Neutrophil (primary cell): ENCODE measurements around the gene PRSS27.

ENCODE experiments used
- H3K27ac ChIP-seq: fragments of 200-600 bp; sonication (generic); 2 replicates; pipeline ENCODE4 v1.5.1; 2016; ENCODE audit warnings: mild to moderate bottlenecking, moderate library complexity
- H3K27me3 ChIP-seq: fragments of 200-600 bp; sonication (generic); 2 replicates; pipeline ENCODE4 v1.6.0; 2016; ENCODE audit warnings: mild to moderate bottlenecking
- H3K36me3 ChIP-seq: fragments of 200-600 bp; sonication (generic); 2 replicates; pipeline ENCODE4 v1.5.1; 2017
- H3K4me1 ChIP-seq, 2 experiments: fragments of 200-600 bp in 1 of 2; sonication (generic) in 1 of 2; 1 replicate in 1 of 2; 2 replicates in 1 of 2; pipeline versions ENCODE4 v1.5.1 to v1.6.1; 2013 to 2016; ENCODE audit warnings: low read depth in 1 of 2, low read length in 1 of 2, mild to moderate bottlenecking in 1 of 2, moderate library complexity in 1 of 2; ENCODE audit not compliant: control insufficient read depth in 1 of 2, insufficient read depth in 1 of 2
- H3K4me3 ChIP-seq, 2 experiments: fragments of 200-600 bp in 1 of 2; sonication (generic) in 1 of 2; 1 replicate in 1 of 2; 2 replicates in 1 of 2; pipeline ENCODE4 v1.5.1; 2013 to 2016; ENCODE audit warnings: low read depth in 1 of 2, low read length in 1 of 2, mild to moderate bottlenecking in 1 of 2, moderate library complexity in 1 of 2
- H3K9me3 ChIP-seq: fragments of 200-600 bp; sonication (generic); 2 replicates; pipeline ENCODE4 v1.5.1; 2016
- CTCF ChIP-seq: fragments of 200-600 bp; sonication (generic); IDR thresholded peaks from 2 replicates; pipeline ENCODE4 v1.5.1; 2016; ENCODE audit warnings: antibody characterized with exemption

The PRSS27 gene

GRCh38 chr16:2712546-2712945 lies 7.5 kb downstream of the PRSS27 start:
- Histone ChIP-seq H3K27me3 (peaks cover 41% of the 10 kb centered on the region), H3K36me3 (peaks cover 30% of the 10 kb centered on the region), H3K27ac (no peak overlapping the region), H3K9me3 (no peaks in the 10 kb centered on the region), H3K4me3 (no peak overlapping the region), H3K4me1 (peaks cover 0 to 7% of the 10 kb centered on the region in 2 experiments)
- TF ChIP-seq CTCF = no peak

- Histone ChIP-seq H3K36me3 (peaks cover 34% of the 10 kb centered on the region), H3K4me1 (peaks cover 0 to 7% of the 10 kb centered on the region in 2 experiments), H3K27me3 (peaks cover 36% of the 10 kb centered on the region), H3K27ac (no peak overlapping the region), H3K9me3 (no peaks in the 10 kb centered on the region), H3K4me3 (no peak overlapping the region)
- TF ChIP-seq CTCF = no peak
These were observed 8.0 kb downstream of the PRSS27 start for GRCh38 chr16:2712063-2712441.

GRCh38 chr16:2711370-2712062 lies 8.5 kb downstream of the PRSS27 start:
- H3K36me3 ChIP-seq = peaks cover 40% of the 10 kb centered on the region
- H3K9me3 ChIP-seq = no peaks in the 10 kb centered on the region
- no peak for TF ChIP-seq CTCF
- H3K27ac ChIP-seq = no peak overlapping the region
- peaks cover 0 to 7% of the 10 kb centered on the region in 2 experiments for H3K4me1 ChIP-seq
- H3K4me3 ChIP-seq = no peak overlapping the region
- peaks cover 33% of the 10 kb centered on the region for H3K27me3 ChIP-seq

GRCh38 chr16:2710711-2711231 lies 9.3 kb downstream of the PRSS27 start:
- Histone ChIP-seq H3K4me1 (peaks cover 0 to 6% of the 10 kb centered on the region in 2 experiments), H3K27me3 (peaks cover 25% of the 10 kb centered on the region), H3K4me3 (no peak overlapping the region), H3K36me3 (peaks cover 47% of the 10 kb centered on the region), H3K27ac (no peak overlapping the region), H3K9me3 (no peaks in the 10 kb centered on the region)
- no peak for TF ChIP-seq CTCF

- Histone ChIP-seq H3K36me3 (peaks cover 53% of the 10 kb centered on the region), H3K27me3 (peaks cover 19% of the 10 kb centered on the region), H3K27ac (no peak overlapping the region), H3K4me1 (no peaks in the 10 kb centered on the region), H3K9me3 (no peaks in the 10 kb centered on the region), H3K4me3 (no peak overlapping the region)
- TF ChIP-seq CTCF = no peak
These were observed 9.9 kb downstream of the PRSS27 start for GRCh38 chr16:2710021-2710710.
